Measurements from ENCODE around the gene SAP30BP.

GRCh38 chr17:75645501-75645888 lies 21.6 kb upstream of the SAP30BP start:
- TF ChIP-seq EZH2 (conservative IDR thresholded peaks at IDR 0.05; ENCODE audit: low read depth, low read length) (no peak), NFRKB (IDR thresholded peaks at IDR 0.05) (no peak), TRAFD1 (CRISPR knock-in tag; IDR thresholded peaks at IDR 0.05; ENCODE audit: borderline replicate concordance) (no peak), BHLHE40 (IDR thresholded peaks at IDR 0.05; ENCODE audit: low read length) (no peak), CC2D1A (CRISPR knock-in tag; IDR thresholded peaks at IDR 0.05) (no peak), ETV6 (CRISPR knock-in tag; conservative IDR thresholded peaks at IDR 0.05) (no peak), CTCF (CRISPR knock-in tag; IDR thresholded peaks at IDR 0.05) (no peak), BCLAF1 (IDR thresholded peaks at IDR 0.05) (no peak), ZNF263 (CRISPR knock-in tag; IDR thresholded peaks at IDR 0.05) (no peak), CENPBD1 (CRISPR knock-in tag; IDR thresholded peaks at IDR 0.05; ENCODE audit: borderline replicate concordance, low read depth) (0 out of 2 replicates have a peak, but pooled peaks have one; percentile 37)
